K562 (cell line): Measurements from ENCODE around the gene F13A1. TPM values are rescaled to one million over a fixed set of nuclear protein-coding genes. Genes with fewer than 3 reads are reported as not detected.

Experiments used
- ATAC-seq: fragments of 200-7000 bp; cut with Tn5 transposase; 3 replicates; pipeline ENCODE4 v1.9.1; 2020; ENCODE audit warnings: moderate library complexity
- BruUV-seq: library from RNA; stranded (reverse); fragments of 400-500 nt; replicated peaks from 2 replicates; lab custom pipeline; 2021; lab: Mats Ljungman, UMichigan
- CTCF ChIA-PET: fragments of 300-600 bp; formaldehyde crosslinking; extraction: SDS; loops from one replicate; lab custom pipeline; 2021; ENCODE audit warnings: low intra/inter-chr PET ratio; lab: Yijun Ruan, JAX
- POLR2A ChIA-PET: fragments of 300-600, 350-650 bp; sonication (Branson Sonifier 250); formaldehyde crosslinking; extraction: SDS; loops from one replicate; lab custom pipeline; 2021; ENCODE audit warnings: antibody characterized with exemption, inconsistent platforms; lab: Yijun Ruan, JAX
- DNase-seq, 4 experiments: peaks; one replicate each; pipeline versions ENCODE4 v3.0.0 to v3.0.0-alpha.2; 2011 to 2018; ENCODE audit warnings: low spot score in 3 of 4, mixed read lengths in 3 of 4; ENCODE audit errors: extremely low read depth in 1 of 4
- FAIRE-seq: peaks from 2 replicates; lab custom pipeline; 2011; peaks lifted over from hg19 to GRCh38; lab: Jason Lieb, UNC
- H2AFZ ChIP-seq: 2 replicates; pipeline ENCODE4 v1.6.0; 2011; ENCODE audit warnings: low read depth, low read length, control low read depth, inconsistent platforms
- H3K27ac ChIP-seq: fragments of 200-600 bp; 3 replicates; pipeline ENCODE4 v1.8.0; 2011; ENCODE audit warnings: low read depth, mild to moderate bottlenecking, control low read depth, inconsistent platforms, low read length, moderate library complexity, mixed read lengths; ENCODE audit errors: extremely low read depth
- H3K27me3 ChIP-seq, 2 experiments: fragments of 300-600 bp in 1 of 2; 2 replicates in 1 of 2; 3 replicates in 1 of 2; pipeline versions ENCODE4 v1.6.0 to v1.8.0; 2011; ENCODE audit warnings: inconsistent platforms in 2 of 2, low read length in 2 of 2, mild to moderate bottlenecking in 1 of 2, mixed read lengths in 1 of 2, moderate library complexity in 1 of 2; ENCODE audit not compliant: control insufficient read depth in 2 of 2, insufficient read depth in 2 of 2
- H3K36me3 ChIP-seq: fragments of 300-600 bp; 3 replicates; pipeline ENCODE4 v1.8.0; 2011; ENCODE audit warnings: mild to moderate bottlenecking, low read length, inconsistent platforms; ENCODE audit not compliant: control insufficient read depth, insufficient read depth
- H3K4me1 ChIP-seq, 2 experiments: fragments of 200-600 bp in 1 of 2; replicated peaks in 1 of 2; 2 replicates in 1 of 2; 3 replicates in 1 of 2; pipeline versions ENCODE4 v1.5.1 to v1.8.0; 2011; ENCODE audit warnings: inconsistent platforms in 2 of 2, low read length in 2 of 2, mild to moderate bottlenecking in 1 of 2, mixed read lengths in 1 of 2, moderate library complexity in 1 of 2; ENCODE audit not compliant: control insufficient read depth in 2 of 2, insufficient read depth in 2 of 2
- H3K4me2 ChIP-seq: 2 replicates; pipeline ENCODE4 v1.6.1; 2011; ENCODE audit warnings: low read length, control low read depth, inconsistent platforms, mixed read lengths; ENCODE audit not compliant: insufficient read depth
- H3K4me3 ChIP-seq: fragments of 200-600 bp; sonication (generic), shearing (Covaris generic); 2 replicates; pipeline ENCODE4 v1.5.1; 2016; ENCODE audit warnings: control low read depth, inconsistent platforms
- H3K79me2 ChIP-seq: fragments of 200-600 bp; 3 replicates; pipeline ENCODE4 v1.8.0; 2011; ENCODE audit warnings: low read length, inconsistent platforms; ENCODE audit not compliant: control insufficient read depth, insufficient read depth
- H3K9ac ChIP-seq, 2 experiments: 2 replicates each; pipeline versions ENCODE4 v1.6.0 to v1.6.1; 2011; ENCODE audit warnings: low read depth in 2 of 2, low read length in 2 of 2, control low read depth in 1 of 2, inconsistent platforms in 1 of 2, mild to moderate bottlenecking in 1 of 2, mixed read lengths in 1 of 2; ENCODE audit not compliant: insufficient read depth in 1 of 2
- H3K9me1 ChIP-seq: one replicate; pipeline ENCODE4 v1.6.0; 2011; ENCODE audit warnings: inconsistent platforms, mild to moderate bottlenecking, low read length, moderate library complexity; ENCODE audit not compliant: control insufficient read depth, insufficient read depth
- H3K9me3 ChIP-seq: replicated peaks from 2 replicates; pipeline ENCODE4 v1.5.1; 2011; ENCODE audit warnings: low read depth, low read length, inconsistent platforms; ENCODE audit not compliant: control insufficient read depth, insufficient read depth
- H4K20me1 ChIP-seq: replicated peaks from 2 replicates; pipeline ENCODE4 v1.6.1; 2011; ENCODE audit warnings: low read length, inconsistent platforms, mixed read lengths; ENCODE audit not compliant: control insufficient read depth, insufficient read depth
- CREB5 ChIP-seq: fragments of 250-450 bp; sonication (Bioruptor Pico); IDR thresholded peaks from 2 replicates; pipeline ENCODE4 v1.5.0; 2020; ENCODE audit warnings: mild to moderate bottlenecking
- FOXK2 ChIP-seq, 2 experiments: fragments of 450-650 bp; IDR thresholded peaks in 1 of 2; conservative IDR thresholded peaks in 1 of 2; 2 replicates each; pipeline ENCODE4 v1.6.1; 2016; ENCODE audit warnings: low read depth in 2 of 2, mild to moderate bottlenecking in 1 of 2
- KAT8 ChIP-seq: fragments of 450-650 bp; IDR thresholded peaks from 2 replicates; pipeline ENCODE4 v1.6.1; 2016; ENCODE audit warnings: low read depth, mild to moderate bottlenecking
- PHB ChIP-seq: fragments of 250-450 bp; sonication (Bioruptor Pico); IDR thresholded peaks from 2 replicates; pipeline ENCODE4 v1.5.0; 2021
- ZNF134 ChIP-seq: fragments of 250-450 bp; sonication (Bioruptor Pico); conservative IDR thresholded peaks from 2 replicates; pipeline ENCODE4 v1.4.0; 2020
- WGBS: fragments of 100-300 bp; shearing (Covaris generic); methylation state at CpG from one replicate; pipeline ENCODE4 v1.1.6; 2016; ENCODE audit warnings: low coverage, mixed read lengths; ENCODE audit not compliant: insufficient coverage; ENCODE audit errors: missing lambda C conversion rate; 5-methylcytosine and 5-hydroxymethylcytosine counted together
- in situ Hi-C: fragments of 300-500 bp; cut with MboI; formaldehyde crosslinking; loops from 4 replicates; pipeline ENCODE4 v1.15.0; 2018; ENCODE audit warnings: inconsistent platforms, mixed read lengths
- intact Hi-C: fragments of 100-400 bp; cut with micrococcal nuclease; formaldehyde crosslinking; loops from 2 replicates; pipeline ENCODE4 v1.14.2; 2022
- polyA plus RNA-seq, 8 experiments: library from polyadenylated mRNA; depleted of rRNA in 4 of 8; stranded (reverse) in 5 of 8; unstranded in 3 of 8; fragments of >200 nt; fragmentation: Nextera tagmentation in 2 of 8; fragmentation: Illumina TruSeq in 1 of 8; extraction: Ambion mirVana in 2 of 8; extraction: Trizol in 1 of 8; gene quantifications; 2 replicates each; pipeline versions ENCODE4 v1.2.1 to v1.2.3, GENCODE V29; 2011 to 2014; ENCODE audit warnings: inconsistent platforms in 1 of 8, missing spikeins in 1 of 8
- total RNA-seq, 7 experiments: library from RNA; depleted of rRNA in 6 of 7; stranded (reverse); fragments of >200 nt in 6 of 7; fragmentation: Illumina TruSeq in 2 of 7; extraction: Trizol in 2 of 7; gene quantifications; 2 replicates each; pipeline versions ENCODE4 v1.2.1 to v1.2.3, GENCODE V29; 2011 to 2021; ENCODE audit warnings: low replicate concordance in 1 of 7
- TF ChIP-seq, protein P1 (sequence below): fragments of 200-600 bp; sonication (generic); IDR thresholded peaks from one replicate; pipeline ENCODE4 v1.6.1; 2012; ENCODE audit warnings: mild to moderate bottlenecking, low read depth, low read length, inconsistent platforms

F13A1 gene
- total and polyA plus RNA-seq, 9 of the 15 experiments (the other 6 are each of a cell fraction or from before 2014, with no cell fraction given), result 0.33 TPM; not detected in 8

DNA sequence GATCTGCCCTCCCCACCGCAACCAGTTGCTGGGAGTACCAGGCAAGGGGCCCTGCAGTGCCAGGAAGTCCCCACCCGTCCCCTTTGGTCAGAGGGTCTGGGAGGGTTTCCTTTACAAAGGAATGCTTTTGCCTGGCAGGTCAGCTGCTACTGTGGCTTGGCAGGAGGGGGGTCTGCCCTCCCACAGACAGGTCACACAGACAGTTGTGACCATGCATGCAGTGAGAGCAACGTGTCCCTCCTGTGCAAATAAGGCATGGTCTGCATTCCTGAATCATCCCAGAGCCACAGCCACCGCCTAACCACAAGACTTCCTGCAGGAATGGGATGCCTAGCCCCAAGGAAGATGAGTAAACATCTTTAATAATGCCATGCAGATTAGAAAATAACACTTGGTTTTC, 439 bp upstream of the F13A1 start (continued):
- TF ChIP-seq PHB (CRISPR knock-in tag) (no peak), FOXK2 (conservative IDR thresholded peaks at IDR 0.05 in 1 of 2, IDR thresholded peaks at IDR 0.05 in 1 of 2; ENCODE audit: low read depth in 2 of 2) (no peak), KAT8 (no peak)

GRCh38 chr6:6317825-6318733, 2.4 kb downstream of the F13A1 start:
- peaks cover 3% of the 10 kb centered on the region; the same call in 1 of the 2 replicates for H4K20me1 ChIP-seq
- H3K4me2 ChIP-seq, result no peak overlapping the region
- FAIRE-seq, result no peak
- 0% methylated on average over 10 of the region's 10 CpGs for WGBS
- TF ChIP-seq, protein P1, sequence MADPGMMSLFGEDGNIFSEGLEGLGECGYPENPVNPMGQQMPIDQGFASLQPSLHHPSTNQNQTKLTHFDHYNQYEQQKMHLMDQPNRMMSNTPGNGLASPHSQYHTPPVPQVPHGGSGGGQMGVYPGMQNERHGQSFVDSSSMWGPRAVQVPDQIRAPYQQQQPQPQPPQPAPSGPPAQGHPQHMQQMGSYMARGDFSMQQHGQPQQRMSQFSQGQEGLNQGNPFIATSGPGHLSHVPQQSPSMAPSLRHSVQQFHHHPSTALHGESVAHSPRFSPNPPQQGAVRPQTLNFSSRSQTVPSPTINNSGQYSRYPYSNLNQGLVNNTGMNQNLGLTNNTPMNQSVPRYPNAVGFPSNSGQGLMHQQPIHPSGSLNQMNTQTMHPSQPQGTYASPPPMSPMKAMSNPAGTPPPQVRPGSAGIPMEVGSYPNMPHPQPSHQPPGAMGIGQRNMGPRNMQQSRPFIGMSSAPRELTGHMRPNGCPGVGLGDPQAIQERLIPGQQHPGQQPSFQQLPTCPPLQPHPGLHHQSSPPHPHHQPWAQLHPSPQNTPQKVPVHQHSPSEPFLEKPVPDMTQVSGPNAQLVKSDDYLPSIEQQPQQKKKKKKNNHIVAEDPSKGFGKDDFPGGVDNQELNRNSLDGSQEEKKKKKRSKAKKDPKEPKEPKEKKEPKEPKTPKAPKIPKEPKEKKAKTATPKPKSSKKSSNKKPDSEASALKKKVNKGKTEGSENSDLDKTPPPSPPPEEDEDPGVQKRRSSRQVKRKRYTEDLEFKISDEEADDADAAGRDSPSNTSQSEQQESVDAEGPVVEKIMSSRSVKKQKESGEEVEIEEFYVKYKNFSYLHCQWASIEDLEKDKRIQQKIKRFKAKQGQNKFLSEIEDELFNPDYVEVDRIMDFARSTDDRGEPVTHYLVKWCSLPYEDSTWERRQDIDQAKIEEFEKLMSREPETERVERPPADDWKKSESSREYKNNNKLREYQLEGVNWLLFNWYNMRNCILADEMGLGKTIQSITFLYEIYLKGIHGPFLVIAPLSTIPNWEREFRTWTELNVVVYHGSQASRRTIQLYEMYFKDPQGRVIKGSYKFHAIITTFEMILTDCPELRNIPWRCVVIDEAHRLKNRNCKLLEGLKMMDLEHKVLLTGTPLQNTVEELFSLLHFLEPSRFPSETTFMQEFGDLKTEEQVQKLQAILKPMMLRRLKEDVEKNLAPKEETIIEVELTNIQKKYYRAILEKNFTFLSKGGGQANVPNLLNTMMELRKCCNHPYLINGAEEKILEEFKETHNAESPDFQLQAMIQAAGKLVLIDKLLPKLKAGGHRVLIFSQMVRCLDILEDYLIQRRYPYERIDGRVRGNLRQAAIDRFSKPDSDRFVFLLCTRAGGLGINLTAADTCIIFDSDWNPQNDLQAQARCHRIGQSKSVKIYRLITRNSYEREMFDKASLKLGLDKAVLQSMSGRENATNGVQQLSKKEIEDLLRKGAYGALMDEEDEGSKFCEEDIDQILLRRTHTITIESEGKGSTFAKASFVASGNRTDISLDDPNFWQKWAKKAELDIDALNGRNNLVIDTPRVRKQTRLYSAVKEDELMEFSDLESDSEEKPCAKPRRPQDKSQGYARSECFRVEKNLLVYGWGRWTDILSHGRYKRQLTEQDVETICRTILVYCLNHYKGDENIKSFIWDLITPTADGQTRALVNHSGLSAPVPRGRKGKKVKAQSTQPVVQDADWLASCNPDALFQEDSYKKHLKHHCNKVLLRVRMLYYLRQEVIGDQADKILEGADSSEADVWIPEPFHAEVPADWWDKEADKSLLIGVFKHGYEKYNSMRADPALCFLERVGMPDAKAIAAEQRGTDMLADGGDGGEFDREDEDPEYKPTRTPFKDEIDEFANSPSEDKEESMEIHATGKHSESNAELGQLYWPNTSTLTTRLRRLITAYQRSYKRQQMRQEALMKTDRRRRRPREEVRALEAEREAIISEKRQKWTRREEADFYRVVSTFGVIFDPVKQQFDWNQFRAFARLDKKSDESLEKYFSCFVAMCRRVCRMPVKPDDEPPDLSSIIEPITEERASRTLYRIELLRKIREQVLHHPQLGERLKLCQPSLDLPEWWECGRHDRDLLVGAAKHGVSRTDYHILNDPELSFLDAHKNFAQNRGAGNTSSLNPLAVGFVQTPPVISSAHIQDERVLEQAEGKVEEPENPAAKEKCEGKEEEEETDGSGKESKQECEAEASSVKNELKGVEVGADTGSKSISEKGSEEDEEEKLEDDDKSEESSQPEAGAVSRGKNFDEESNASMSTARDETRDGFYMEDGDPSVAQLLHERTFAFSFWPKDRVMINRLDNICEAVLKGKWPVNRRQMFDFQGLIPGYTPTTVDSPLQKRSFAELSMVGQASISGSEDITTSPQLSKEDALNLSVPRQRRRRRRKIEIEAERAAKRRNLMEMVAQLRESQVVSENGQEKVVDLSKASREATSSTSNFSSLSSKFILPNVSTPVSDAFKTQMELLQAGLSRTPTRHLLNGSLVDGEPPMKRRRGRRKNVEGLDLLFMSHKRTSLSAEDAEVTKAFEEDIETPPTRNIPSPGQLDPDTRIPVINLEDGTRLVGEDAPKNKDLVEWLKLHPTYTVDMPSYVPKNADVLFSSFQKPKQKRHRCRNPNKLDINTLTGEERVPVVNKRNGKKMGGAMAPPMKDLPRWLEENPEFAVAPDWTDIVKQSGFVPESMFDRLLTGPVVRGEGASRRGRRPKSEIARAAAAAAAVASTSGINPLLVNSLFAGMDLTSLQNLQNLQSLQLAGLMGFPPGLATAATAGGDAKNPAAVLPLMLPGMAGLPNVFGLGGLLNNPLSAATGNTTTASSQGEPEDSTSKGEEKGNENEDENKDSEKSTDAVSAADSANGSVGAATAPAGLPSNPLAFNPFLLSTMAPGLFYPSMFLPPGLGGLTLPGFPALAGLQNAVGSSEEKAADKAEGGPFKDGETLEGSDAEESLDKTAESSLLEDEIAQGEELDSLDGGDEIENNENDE, result no peak
- no peak for TF ChIP-seq ZNF134
- TF ChIP-seq CREB5 (CRISPR knock-in tag), result no peak
- POLR2A ChIA-PET, result no interaction called here
- CTCF ChIA-PET, result no interaction called here
- H3K4me1 ChIP-seq, result peaks cover 0 to 3% of the 10 kb centered on the region in 2 experiments; a peak in 1 of 5 replicates
- H3K9me1 ChIP-seq, result no peaks in the 10 kb centered on the region
- no peak for DNase-seq
- no peaks in the 10 kb centered on the region for H3K79me2 ChIP-seq
- no peak overlapping the region for H2AFZ ChIP-seq
- H3K27me3 ChIP-seq, result peaks cover 9 to 13% of the 10 kb centered on the region in 2 experiments; a peak in 3 of 5 replicates
- BruUV-seq, result no TSS peak
- H3K27ac ChIP-seq, result no peak overlapping the region
- no peak for ATAC-seq
- H3K4me3 ChIP-seq, result no peak overlapping the region
- H3K9me3 ChIP-seq, result no peaks in the 10 kb centered on the region
- H3K36me3 ChIP-seq, result no peaks in the 10 kb centered on the region
- intact Hi-C loops, result loop anchor here (10.0 kb wide), 1 partner anchor 263 kb away; no protein-coding TSS in a partner anchor
- in situ Hi-C loops, result no loop called here
- no peak overlapping the region for H3K9ac ChIP-seq
